CD14-positive monocyte (primary cell): ENCODE results near the gene TMEM185B. TPM values are rescaled to one million over a fixed set of nuclear protein-coding genes. Genes with fewer than 3 reads are reported as not detected.

Source experiments
- DNase-seq, 3 donors: peaks; one replicate each; pipeline ENCODE4 v3.0.0-alpha.2; 2011 to 2022
- H2AFZ ChIP-seq: 2 replicates; pipeline ENCODE4 v1.6.0; 2012; ENCODE audit warnings: mild to moderate bottlenecking, low read depth, low read length, inconsistent platforms; ENCODE audit not compliant: insufficient read depth, poor library complexity, severe bottlenecking
- H3K27ac ChIP-seq, 2 donors: 1 replicate in 1 of 2; 2 replicates in 1 of 2; pipeline ENCODE4 v1.5.1; 2012 to 2013; ENCODE audit warnings: low read length in 2 of 2, control low read depth in 1 of 2, inconsistent platforms in 1 of 2, low read depth in 1 of 2, mild to moderate bottlenecking in 1 of 2
- H3K27me3 ChIP-seq, 2 donors: one replicate each; pipeline versions ENCODE4 v1.6.0 to v1.6.1; 2011 to 2013; ENCODE audit warnings: low read length in 2 of 2; ENCODE audit not compliant: control insufficient read depth in 2 of 2, insufficient read depth in 2 of 2
- H3K36me3 ChIP-seq, 2 donors: replicated peaks in 1 of 2; 1 replicate in 1 of 2; 2 replicates in 1 of 2; pipeline versions ENCODE4 v1.5.1 to v1.6.1; 2012 to 2013; ENCODE audit warnings: low read length in 2 of 2, control low read depth in 1 of 2, inconsistent platforms in 1 of 2, mild to moderate bottlenecking in 1 of 2; ENCODE audit not compliant: insufficient read depth in 2 of 2, control insufficient read depth in 1 of 2
- H3K4me1 ChIP-seq, 2 donors: 1 replicate in 1 of 2; 2 replicates in 1 of 2; pipeline versions ENCODE4 v1.5.1 to v1.6.1; 2012 to 2013; ENCODE audit warnings: low read length in 2 of 2, control low read depth in 1 of 2, inconsistent platforms in 1 of 2, mild to moderate bottlenecking in 1 of 2, moderate library complexity in 1 of 2; ENCODE audit not compliant: insufficient read depth in 2 of 2, control insufficient read depth in 1 of 2
- H3K4me2 ChIP-seq: replicated peaks from 2 replicates; pipeline ENCODE3; 2012; ENCODE audit warnings: low read length, moderate library complexity, mild to moderate bottlenecking; ENCODE audit not compliant: poor library complexity, severe bottlenecking; ENCODE audit errors: extremely low read depth
- H3K4me3 ChIP-seq, 3 experiments: fragments of 200-600 bp in 1 of 3; sonication (generic) in 1 of 3; replicated peaks in 1 of 3; 1 replicate in 2 of 3; 2 replicates in 1 of 3; pipeline ENCODE4 v1.5.1; 2011 to 2013; ENCODE audit warnings: low read length in 3 of 3, mild to moderate bottlenecking in 3 of 3, control low read depth in 2 of 3, low read depth in 2 of 3, inconsistent platforms in 1 of 3, moderate library complexity in 1 of 3
- H3K79me2 ChIP-seq: 2 replicates; pipeline ENCODE4 v1.6.0; 2012; ENCODE audit warnings: mild to moderate bottlenecking, control low read depth, inconsistent platforms, low read length, moderate library complexity; ENCODE audit not compliant: insufficient read depth
- H3K9ac ChIP-seq: 2 replicates; pipeline ENCODE4 v1.6.0; 2017; ENCODE audit warnings: low read length, mild to moderate bottlenecking; ENCODE audit not compliant: insufficient read depth, poor library complexity, severe bottlenecking
- H3K9me3 ChIP-seq, 2 donors: replicated peaks in 1 of 2; 1 replicate in 1 of 2; 2 replicates in 1 of 2; pipeline versions ENCODE4 v1.5.1 to v1.6.1; 2012 to 2013; ENCODE audit warnings: low read length in 2 of 2, control low read depth in 1 of 2; ENCODE audit not compliant: control insufficient read depth in 1 of 2, insufficient read depth in 1 of 2
- H4K20me1 ChIP-seq: 2 replicates; pipeline ENCODE4 v1.6.0; 2012; ENCODE audit warnings: mild to moderate bottlenecking, low read length, control low read depth, moderate library complexity; ENCODE audit not compliant: insufficient read depth
- H3K27ac Mint-ChIP-seq, 7 donors: one replicate each; pipeline ENCODE4 v1.8.0; 2020; ENCODE audit warnings: mild to moderate bottlenecking in 7 of 7, mixed read lengths in 7 of 7, moderate library complexity in 6 of 7, inconsistent platforms in 2 of 7
- H3K27me3 Mint-ChIP-seq, 3 donors: one replicate each; pipeline ENCODE4 v1.8.0; 2021 to 2022; ENCODE audit warnings: low read depth in 3 of 3, mild to moderate bottlenecking in 3 of 3, mixed read lengths in 3 of 3, moderate library complexity in 3 of 3, inconsistent platforms in 1 of 3
- H3K36me3 Mint-ChIP-seq, 2 donors: one replicate each; pipeline ENCODE4 v1.8.0; 2020; ENCODE audit warnings: mixed read lengths in 2 of 2, inconsistent platforms in 1 of 2, mild to moderate bottlenecking in 1 of 2
- H3K4me1 Mint-ChIP-seq: one replicate; pipeline ENCODE4 v1.8.0; 2020; ENCODE audit warnings: mild to moderate bottlenecking, mixed read lengths
- H3K4me3 Mint-ChIP-seq, 2 donors: one replicate each; pipeline ENCODE4 v1.8.0; 2020; ENCODE audit warnings: mild to moderate bottlenecking in 2 of 2, mixed read lengths in 2 of 2, moderate library complexity in 1 of 2
- H3K9me3 Mint-ChIP-seq, 7 donors: one replicate each; pipeline ENCODE4 v1.8.0; 2020 to 2022; ENCODE audit warnings: mixed read lengths in 7 of 7, mild to moderate bottlenecking in 6 of 7, moderate library complexity in 6 of 7, inconsistent platforms in 2 of 7
- WGBS: methylation state at CpG from one replicate; pipeline ENCODE4 v1.1.5; 2013; ENCODE audit warnings: missing lambda C conversion rate; ENCODE audit not compliant: insufficient coverage; 5-methylcytosine and 5-hydroxymethylcytosine counted together
- intact Hi-C, 2 donors: fragments of 100-400 bp; cut with micrococcal nuclease; formaldehyde crosslinking; loops; one replicate each; pipeline versions ENCODE4 v1.15.0 to v1.15.1; 2023
- polyA plus RNA-seq, 3 donors: library from polyadenylated mRNA; depleted of rRNA in 1 of 3; unstranded in 2 of 3; stranded (reverse) in 1 of 3; fragments of 300-500 nt in 2 of 3; fragments of >200 nt in 1 of 3; fragmentation: Illumina TruSeq in 2 of 3; gene quantifications; 1 replicate in 2 of 3; 2 replicates in 1 of 3; pipeline ENCODE4 v1.2.3, GENCODE V29; 2012 to 2021
- TF ChIP-seq, protein P1 (sequence below): fragments of 200-600 bp; IDR thresholded peaks from one replicate; pipeline ENCODE4 v1.8.0; 2022; ENCODE audit warnings: antibody characterized with exemption, mild to moderate bottlenecking

Gene TMEM185B
- polyA plus RNA-seq, 3 donors = 9.7 to 20.4 (median 18.1) TPM

GRCh38 chr2:120267348-120267747 lies 44.1 kb upstream of the TMEM185B start:
- Mint-ChIP-seq H3K4me3 (no peak overlapping the region), H3K9me3 (peaks cover 3 to 11% (median 6%) of the 10 kb centered on the region in 7 donors), H3K27me3 (peaks cover 0 to 5% (median 2%) of the 10 kb centered on the region in 3 donors), H3K4me1 (peaks cover 54% of the 10 kb centered on the region), H3K36me3 (peaks cover 20 to 34% of the 10 kb centered on the region in 2 donors), H3K27ac (peak overlapping the region in 2 of 7 donors; percentile 50 to 53)
- DNase-seq = no peak
- TF ChIP-seq, protein P1, sequence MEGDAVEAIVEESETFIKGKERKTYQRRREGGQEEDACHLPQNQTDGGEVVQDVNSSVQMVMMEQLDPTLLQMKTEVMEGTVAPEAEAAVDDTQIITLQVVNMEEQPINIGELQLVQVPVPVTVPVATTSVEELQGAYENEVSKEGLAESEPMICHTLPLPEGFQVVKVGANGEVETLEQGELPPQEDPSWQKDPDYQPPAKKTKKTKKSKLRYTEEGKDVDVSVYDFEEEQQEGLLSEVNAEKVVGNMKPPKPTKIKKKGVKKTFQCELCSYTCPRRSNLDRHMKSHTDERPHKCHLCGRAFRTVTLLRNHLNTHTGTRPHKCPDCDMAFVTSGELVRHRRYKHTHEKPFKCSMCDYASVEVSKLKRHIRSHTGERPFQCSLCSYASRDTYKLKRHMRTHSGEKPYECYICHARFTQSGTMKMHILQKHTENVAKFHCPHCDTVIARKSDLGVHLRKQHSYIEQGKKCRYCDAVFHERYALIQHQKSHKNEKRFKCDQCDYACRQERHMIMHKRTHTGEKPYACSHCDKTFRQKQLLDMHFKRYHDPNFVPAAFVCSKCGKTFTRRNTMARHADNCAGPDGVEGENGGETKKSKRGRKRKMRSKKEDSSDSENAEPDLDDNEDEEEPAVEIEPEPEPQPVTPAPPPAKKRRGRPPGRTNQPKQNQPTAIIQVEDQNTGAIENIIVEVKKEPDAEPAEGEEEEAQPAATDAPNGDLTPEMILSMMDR = no peak
- Histone ChIP-seq H3K9ac (no peak overlapping the region), H3K4me1 (peaks cover 10 to 21% of the 10 kb centered on the region in 2 donors), H3K36me3 (peaks cover 0 to 18% of the 10 kb centered on the region in 2 donors), H2AFZ (no peak overlapping the region), H3K27me3 (no peaks in the 10 kb centered on the region), H3K4me3 (no peak overlapping the region), H3K4me2 (no peak overlapping the region), H4K20me1 (peaks cover 98% of the 10 kb centered on the region), H3K9me3 (peaks cover 3 to 5% of the 10 kb centered on the region in 2 donors), H3K27ac (peak overlapping the region in 1 of 2 donors; percentile 16), H3K79me2 (peaks cover 99% of the 10 kb centered on the region)
- intact Hi-C loops = no loop called here
- 100% methylated on average over 1 of the region's 8 CpGs for WGBS

DNA sequence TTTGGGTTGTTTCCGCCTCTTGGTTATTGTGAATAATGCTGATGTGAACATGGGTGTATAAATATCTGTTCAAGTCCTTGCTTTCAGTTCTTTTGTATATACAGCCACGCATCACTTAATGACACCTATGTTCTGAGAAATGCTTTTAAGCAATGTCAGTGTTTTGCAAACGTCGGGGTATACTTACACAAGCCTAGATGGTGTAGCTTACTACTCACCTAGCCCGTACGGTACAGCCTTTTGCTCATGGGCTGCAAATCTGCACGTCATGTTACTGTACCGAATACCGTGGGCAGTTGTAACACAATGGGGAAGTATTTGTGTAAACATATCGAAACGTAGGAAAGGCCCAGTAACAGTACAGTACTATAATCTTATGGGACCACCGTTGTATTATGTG lies 41.8 kb upstream of the TMEM185B start:
- WGBS = 0% methylated on average over 3 of the region's 12 CpGs
- H3K4me3 Mint-ChIP-seq = peak overlapping the region; percentile 14 to 47
- peaks cover 16 to 24% of the 10 kb centered on the region in 2 donors for H3K36me3 Mint-ChIP-seq
- peaks cover 19 to 37% of the 10 kb centered on the region in 2 donors for H3K4me1 ChIP-seq
- peaks cover 0 to 5% (median 2%) of the 10 kb centered on the region in 3 donors for H3K27me3 Mint-ChIP-seq
- H3K9me3 Mint-ChIP-seq = peaks cover 8 to 16% (median 11%) of the 10 kb centered on the region in 7 donors
- peaks cover 3 to 12% of the 10 kb centered on the region in 2 donors for H3K9me3 ChIP-seq
- H3K27ac Mint-ChIP-seq = peak overlapping the region in 5 of 7 donors; percentile 53 to 91 (median 81)
- peaks cover 37% of the 10 kb centered on the region for H3K4me1 Mint-ChIP-seq
- intact Hi-C loops = no loop called here
- peaks cover 0 to 18% of the 10 kb centered on the region in 2 donors for H3K36me3 ChIP-seq
- peak overlapping the region in 1 of 2 donors; percentile 68 for H3K27ac ChIP-seq
- peaks cover 99% of the 10 kb centered on the region for H3K79me2 ChIP-seq
- TF ChIP-seq, protein P1 = no peak
- peak overlapping the region; percentile 59 for H3K4me2 ChIP-seq
- no peak overlapping the region for H2AFZ ChIP-seq
- DNase-seq = peak; percentile 22 to 65 (median 37)
- peaks cover 98% of the 10 kb centered on the region for H4K20me1 ChIP-seq
- peak overlapping the region in 1 of 3 experiments; percentile 23 for H3K4me3 ChIP-seq
- no peak overlapping the region for H3K9ac ChIP-seq
- H3K27me3 ChIP-seq = no peaks in the 10 kb centered on the region
